Raji (cell line): ENCODE results near the gene CASZ1.

ENCODE experiments used
- POLR2A ChIP-seq: IDR thresholded peaks from 2 replicates; pipeline ENCODE4 v1.6.1; 2011; ENCODE audit warnings: low read depth, low read length, control low read depth; ENCODE audit not compliant: insufficient read depth

Gene CASZ1

DNA sequence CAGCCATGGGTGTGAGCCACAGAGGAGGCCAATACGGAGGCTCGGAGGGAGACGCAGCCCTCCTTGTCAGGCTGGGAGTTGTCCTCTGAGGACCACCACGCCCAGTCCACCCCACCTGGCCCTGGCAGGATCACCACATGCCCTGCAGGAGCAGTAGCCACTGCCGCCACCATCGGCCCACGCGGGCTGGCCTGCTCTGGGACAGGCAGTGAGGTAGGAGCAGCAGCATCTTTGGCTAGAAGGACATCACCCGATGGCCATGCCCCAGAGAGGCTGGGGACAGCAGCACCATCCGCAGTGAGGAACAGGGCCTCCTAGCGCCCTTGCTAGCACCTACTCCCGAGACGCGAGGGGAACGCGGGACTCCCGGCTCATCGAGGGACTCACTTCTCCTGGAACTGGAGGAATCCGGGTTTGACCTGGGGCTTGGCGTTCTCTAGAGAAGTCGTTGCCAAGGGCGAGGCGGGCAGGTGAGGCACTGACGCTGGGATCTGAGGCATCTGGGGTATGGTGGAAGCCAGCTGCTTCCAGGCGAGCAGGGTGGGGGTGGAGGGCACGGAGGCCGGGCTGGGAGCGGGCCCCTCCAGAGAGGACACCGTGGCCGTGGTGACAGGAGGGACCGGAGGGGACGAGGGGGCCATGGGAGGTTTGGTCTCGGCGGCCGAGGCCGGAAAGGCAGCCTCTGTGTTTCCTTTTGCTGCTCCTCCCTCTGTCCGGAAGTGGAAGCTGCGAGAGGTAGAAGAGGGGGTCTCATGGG is 148.9 kb downstream of the CASZ1 start:
- TF ChIP-seq POLR2A, result no peak

DNA sequence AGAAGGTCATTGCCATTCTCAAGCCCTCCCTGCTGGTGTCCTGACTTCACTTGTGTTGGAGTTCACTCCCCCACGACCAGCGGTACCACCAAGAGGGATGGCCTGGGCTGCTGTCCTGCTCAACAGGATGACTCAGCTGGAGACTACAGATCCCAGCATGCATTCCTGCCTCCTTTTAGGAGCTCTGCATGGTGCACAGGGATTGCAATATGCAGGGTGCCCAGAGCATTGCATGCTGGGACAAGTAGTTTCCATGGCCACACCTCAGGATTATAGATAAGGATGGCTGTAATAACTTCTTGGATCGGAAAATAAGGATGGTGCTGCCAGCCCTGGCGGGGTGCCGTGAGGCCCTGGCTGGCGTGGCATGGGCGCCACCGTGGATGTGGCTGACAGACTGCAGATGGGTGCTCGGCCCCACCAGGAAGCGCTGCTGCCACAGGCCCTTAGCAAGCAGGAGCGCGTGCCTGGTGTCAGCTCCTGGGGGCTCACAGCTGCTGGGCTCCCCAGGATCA is 150.0 kb downstream of the CASZ1 start:
- no peak for TF ChIP-seq POLR2A

DNA sequence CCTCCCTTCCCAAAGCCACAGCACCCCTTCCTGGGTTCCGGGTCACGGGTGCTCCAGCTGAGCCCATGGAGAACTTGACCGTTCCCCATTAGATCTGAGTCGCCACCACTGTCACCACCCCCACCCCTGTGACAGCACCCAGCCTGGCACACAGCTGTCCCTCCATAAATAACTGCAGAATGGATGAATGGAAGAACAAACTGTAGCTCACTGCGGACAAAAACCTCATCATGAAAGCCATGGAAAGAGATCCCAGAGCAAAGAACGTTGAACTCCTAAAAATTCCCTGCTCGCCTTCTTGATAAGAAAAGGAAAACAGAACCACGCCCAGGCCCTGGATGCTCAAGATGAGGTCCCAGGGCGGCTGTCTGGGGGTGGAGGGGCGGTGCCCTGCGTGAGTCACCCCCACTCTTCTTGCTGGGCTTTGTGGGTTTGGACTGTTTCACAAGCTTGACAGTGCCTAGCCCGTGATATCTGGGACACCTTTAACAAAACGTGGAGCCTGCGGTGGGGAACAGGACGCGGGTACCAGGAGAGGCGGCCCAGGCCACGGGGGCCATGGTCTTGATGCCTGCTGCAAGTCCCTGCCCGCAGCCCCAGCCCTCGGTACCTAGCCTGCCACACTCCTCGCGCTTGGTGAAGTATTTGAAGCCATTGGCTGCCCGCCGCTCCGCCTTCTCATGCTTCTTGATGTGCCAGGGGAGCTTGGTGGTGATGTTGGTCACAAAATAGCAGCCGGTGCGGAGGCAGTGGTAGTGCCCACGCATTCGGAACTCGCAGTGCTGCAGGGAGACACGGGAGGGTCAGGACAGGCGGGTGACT is 151.9 kb downstream of the CASZ1 start:
- no peak for TF ChIP-seq POLR2A

DNA sequence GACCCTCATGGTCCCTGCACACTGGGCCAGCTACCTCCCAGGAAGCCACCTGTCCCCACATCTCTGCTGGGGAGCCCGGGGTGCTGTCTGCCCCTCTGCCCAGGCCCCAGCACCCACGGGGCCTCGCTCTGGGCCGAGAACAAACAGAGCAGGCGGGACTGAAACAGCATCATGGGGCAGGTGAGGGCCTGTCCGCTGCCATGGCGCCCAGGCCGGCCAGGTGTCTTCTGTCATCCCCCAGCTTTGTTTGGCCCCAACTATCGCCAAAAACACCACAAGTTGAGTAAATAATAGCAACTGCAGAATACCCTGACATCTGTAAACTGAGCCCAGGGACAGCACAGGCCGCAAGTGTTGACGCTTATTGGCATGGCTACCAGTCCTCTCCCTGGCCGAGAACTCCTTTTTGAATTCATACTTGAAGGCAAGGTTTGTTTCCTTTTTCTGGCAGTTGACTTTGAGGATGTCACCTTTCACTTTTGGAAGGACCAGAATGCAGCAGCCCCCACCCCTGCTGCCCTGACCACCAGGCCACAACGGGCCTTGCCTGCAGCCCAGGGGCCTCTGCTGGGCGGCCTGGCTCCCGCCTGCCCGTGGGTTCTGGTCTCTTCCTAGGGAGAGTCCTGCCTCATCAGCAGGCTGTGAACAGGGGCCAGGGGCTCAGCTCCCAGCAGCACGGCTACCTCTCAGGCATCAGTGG is 152.7 kb downstream of the CASZ1 start:
- no peak for TF ChIP-seq POLR2A

DNA sequence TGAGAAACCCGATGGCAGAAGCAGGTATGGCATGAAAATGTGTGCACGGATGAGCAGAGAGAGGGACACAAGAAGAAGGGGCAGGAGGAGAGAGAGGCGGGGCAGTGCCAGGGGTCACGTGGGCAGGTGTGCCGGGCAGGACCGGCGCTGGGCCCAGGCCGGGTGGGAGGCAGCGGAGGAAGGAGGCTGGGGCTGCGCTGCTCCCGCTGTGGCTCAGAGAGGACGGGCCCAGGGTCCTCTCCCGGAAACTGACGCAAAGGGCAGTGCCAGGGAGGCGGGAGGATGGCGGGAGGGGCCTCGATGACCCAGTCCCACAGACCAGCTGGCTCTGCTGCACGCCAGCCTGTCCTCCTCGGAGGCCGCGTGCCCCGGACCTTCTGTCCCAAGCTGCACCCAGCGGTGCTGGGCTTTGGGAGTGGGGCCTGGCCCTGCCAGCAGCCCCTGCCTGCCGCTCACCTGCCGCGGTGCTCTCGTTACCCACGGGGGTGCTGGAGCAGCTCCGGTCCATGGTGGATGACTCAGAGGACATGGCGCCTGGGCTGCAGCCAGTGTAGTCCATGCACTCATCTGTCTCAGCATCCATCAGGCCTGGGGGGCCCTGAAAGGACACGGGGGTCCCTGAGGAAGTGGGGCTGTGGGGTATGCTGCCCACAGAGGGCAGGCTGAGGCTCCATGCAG is 153.9 kb downstream of the CASZ1 start:
- TF ChIP-seq POLR2A, result no peak

DNA sequence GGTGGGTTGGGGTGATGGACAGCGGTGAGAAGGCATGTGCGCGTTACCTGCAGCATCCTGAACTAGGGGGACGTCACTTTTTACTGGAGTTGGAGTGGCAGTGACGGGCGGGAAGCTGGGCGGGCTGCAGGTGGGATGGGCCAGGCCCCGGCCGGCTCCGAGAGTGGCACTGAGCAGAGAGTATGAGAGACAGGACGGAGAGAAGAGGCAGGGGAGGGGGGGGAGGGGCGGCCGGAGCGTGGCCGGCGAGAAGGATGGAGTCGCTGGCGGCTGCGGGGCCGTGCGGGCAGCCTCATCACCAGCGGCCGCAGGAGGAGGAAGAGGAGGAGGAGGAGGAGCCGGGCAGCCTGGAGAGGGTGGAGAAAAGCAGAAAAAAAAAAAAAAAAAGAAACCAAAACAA is 154.5 kb downstream of the CASZ1 start:
- no peak for TF ChIP-seq POLR2A

DNA sequence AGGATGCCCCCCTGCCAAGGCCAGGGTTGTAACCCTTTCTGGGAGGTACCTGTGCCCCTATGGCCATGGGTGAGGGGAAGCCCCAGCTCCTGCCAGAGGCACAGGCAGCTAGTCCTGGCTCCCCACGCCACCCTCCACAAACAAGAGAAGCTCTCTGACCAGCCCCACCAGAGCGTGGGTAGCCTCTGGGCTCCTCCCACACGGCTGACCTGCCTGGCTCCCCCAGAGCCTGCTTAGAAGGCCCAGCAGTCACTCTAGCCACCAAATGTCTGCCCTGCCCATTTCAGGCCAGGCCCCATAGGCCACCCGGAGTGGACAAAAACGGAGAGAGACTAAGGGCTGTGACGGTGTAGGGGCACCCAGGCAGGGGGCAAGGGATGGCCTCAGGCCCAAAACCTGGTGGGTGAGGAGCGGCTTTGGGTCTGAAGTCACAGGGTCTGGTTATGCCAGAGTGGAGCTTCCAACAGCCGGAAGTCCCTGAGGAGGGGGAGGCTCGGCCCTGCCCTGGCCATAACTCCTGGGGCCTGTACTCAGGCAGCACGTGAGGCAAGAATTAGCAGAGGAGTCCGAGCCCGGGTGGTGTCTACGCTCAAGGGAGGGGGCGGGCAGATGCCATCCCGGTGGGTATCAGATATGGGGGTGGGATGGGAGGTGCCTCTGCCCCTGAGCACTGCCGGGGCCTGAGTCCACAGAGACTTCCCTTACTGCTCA is 155.4 kb downstream of the CASZ1 start:
- TF ChIP-seq POLR2A, result no peak

DNA sequence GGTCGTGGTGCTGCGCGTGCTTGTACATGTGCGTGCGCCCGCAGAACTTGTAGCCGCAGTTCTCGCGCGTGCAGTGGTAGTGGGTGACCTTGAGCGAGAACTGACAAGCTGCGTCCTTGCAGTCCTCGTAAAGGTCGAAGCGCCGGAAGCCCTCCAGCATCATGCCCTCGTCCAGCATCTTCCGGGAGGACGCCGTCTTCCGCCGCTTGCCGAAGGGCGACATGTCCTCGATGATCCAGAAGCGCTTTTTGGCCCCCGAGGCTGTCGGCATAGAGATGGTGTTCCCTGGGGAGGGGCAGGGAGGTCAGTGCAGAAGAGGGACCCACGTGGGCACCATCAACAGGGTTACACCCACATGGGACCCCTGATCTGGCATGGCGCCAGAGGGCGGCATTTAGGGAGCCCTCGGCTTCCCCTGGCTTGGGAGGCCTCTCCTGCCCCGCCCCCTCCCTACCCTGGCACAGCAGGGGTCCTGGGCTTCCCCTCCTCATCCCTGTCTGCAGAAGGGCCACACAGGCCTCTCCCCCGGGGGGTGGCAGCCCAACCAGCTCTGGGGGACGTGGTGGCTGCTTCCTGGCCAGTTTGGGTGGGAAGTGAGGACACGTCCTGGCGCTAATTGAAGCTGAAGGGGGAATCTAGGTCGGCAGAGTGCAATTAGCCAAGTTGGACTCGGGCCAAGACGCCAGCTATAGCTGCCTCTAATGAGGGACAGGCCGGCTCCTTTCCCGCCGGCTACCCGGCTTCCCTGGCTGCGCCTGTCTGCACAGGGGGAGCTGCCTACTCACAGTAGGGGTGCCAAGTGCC is 156.5 kb downstream of the CASZ1 start:
- no peak for TF ChIP-seq POLR2A

DNA sequence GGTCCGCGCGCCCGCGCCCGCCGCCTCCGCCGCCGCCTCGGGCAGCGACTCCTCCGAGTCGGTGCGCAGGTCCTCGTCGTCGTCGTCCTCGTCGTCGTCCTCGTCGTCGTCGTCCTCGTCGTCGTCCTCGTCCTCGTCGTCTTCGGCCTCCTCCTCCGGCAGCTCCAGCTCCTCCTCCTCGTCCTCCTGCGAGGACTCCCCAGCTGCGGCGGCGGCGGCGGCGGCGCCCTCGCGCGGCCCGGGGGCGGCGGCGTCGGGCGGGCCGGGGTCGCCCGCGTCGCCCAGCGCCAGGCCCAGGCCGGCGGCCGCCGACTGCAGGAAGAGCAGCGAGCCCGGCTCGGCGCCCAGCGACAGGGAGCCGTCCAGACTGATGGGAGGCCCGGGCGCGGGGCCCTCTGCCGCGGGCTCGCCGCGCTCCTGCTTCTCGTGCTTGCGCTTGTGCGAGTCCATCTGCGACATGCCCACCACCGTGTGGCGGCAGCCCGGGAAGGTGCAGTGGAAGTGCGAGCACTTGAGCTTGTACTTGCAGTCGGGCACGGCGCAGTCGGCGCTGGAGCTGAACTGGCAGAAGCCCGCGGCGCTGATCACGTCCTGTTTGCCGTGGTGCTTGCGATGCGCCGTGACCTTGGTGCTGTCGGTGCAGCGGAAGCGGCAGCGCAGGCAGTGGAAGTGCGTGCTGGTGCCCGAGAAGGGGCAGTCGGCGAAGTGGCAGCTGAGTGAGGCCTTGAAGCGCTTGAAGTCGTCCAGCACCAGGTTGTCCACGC is 157.3 kb downstream of the CASZ1 start:
- TF ChIP-seq POLR2A, result no peak

DNA sequence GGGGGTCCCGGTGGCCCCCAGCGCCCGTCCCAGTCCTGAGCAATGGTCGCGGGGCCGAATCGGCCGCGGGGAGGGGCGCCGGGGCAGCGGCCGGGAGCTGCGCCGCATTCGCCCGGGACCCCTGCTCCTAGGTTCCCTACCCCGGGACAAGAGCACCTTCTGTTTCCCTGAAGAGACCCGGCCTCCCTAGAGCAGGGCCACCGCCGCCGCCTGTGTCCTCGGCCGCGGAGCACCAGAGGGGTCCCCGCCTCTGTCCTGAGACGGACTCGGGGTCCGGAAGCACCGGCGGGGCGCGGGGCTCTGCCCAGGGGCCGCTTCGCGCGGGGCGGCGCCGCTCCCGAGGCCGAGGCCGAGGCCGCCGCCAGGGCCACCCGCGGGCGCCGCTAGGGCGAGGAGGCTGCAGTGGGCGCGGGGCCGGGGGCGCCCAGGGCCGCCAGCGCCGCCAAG is 157.9 kb downstream of the CASZ1 start:
- no peak for TF ChIP-seq POLR2A

DNA sequence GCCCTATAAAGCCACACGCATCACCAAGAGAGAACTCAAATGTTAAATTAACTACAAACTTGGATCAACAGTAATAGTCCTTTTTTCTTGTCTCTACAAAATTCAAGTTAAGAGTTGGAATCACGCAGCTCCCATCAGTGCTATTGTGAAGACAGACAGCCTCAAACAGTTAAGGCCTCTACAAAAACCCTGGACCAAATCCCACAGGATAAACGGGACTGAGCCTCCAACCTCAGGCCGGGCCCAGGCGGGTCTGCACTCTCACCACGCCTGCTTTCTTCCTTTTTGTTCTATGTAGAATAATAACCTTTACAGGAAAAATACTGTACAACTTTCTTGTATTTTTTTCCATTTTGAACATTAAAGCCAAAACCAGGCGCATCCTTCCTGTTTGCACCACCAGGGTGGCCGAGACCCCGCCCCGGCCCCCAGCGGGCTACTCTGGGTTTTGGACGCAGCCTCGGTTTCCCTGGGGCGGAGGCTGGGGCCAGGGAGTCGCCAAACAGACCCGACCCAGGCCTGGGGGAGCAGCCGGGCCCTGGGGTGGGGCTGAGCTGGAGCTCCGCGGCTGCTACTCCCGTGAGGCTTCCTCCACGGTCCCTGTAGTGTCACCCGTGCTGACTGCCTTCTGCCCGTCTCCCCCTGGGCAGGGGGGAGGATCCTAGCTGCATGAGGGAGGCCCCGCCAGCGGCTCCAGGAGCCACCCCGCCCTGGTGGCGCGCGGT is 158.4 kb downstream of the CASZ1 start:
- TF ChIP-seq POLR2A, result no peak

DNA sequence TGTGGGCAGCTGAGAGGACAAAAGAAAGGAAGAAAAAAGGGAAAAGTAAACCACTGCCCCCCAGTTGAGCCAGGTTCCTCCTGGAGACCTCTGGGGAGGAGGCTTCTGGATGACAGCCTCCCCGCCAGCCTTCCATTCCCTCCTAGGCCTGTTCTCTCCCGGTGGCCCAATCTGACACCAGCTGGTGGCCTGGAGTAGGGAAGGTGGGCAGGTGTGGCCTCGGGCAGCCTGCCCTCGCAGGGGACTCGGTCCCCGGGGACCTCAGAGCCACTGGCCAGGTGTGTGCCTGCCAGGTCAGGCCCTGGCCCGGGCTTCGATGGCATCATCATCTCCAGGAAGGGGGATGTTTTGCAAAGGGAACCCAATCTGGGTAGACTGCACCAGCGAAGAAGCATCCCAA is 159.0 kb downstream of the CASZ1 start:
- no peak for TF ChIP-seq POLR2A

DNA sequence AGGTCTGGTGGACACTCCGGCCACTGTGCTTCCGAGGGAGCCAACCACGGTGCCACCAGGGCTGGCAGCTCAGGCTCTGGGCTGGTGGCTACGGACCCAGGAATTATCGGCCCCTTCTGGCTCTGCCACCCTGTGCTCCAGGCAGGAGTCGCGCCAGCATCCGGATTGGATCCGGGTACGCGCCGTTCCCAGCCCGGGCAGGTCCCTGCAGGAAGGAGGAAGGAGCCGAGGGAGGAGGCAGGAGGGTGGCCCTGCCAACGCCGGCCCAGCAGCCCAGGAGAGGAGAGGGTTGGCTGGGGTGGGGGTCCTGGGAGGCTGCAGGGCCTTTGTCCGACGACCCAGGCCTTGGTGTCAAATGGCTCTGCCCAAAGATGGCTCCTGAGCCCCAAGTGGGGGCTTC is 160.5 kb downstream of the CASZ1 start:
- no peak for TF ChIP-seq POLR2A
